ENCODE measurements around the gene NTNG2. TPM values are rescaled to one million over a fixed set of nuclear protein-coding genes. Genes with fewer than 3 reads are reported as not detected.

NTNG2 gene
- total RNA-seq, 4 donors from 2014 or later, result 0.44 to 1.2 (median 0.75) TPM

DNA sequence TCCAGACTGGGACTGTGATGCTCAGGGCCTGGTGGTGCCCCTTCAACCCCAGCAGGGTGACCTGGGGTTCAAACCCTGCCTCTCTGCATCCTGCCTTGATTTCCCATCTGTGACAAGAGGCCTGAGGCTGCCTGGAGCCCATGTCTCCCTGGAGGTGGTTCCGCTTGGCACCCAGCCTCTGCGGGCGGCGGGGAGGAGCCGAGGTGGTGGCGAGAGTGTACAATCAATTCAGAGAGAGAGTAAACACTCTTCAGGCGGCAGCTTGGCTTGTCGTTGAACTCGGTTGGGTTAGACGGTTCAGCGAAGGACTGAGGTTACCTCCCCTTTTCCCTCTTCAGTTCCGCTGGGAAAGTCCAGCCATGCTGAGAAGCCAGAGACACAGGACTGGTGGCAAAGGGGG lies 39.3 kb downstream of the NTNG2 start:
- no peaks in the 10 kb centered on the region for H3K9me3 ChIP-seq
- H3K27ac ChIP-seq, result no peak overlapping the region
- no peaks in the 10 kb centered on the region for H3K27me3 ChIP-seq
- H3K4me3 ChIP-seq (replicated peaks in 1 of 3), result no peak overlapping the region
- peak; percentile 13 to 17 for DNase-seq
- 48 to 62% methylated on average over 10 to 11 of the region's 12 CpGs for WGBS, 2 donors
- H3K4me1 ChIP-seq, result no peaks in the 10 kb centered on the region
- H3K36me3 ChIP-seq, result no peaks in the 10 kb centered on the region
- intact Hi-C loops (cut with DNase I), result no loop called here
- no peak for TF ChIP-seq POLR2A (IDR thresholded peaks at IDR 0.05)
- TF ChIP-seq, protein P1, sequence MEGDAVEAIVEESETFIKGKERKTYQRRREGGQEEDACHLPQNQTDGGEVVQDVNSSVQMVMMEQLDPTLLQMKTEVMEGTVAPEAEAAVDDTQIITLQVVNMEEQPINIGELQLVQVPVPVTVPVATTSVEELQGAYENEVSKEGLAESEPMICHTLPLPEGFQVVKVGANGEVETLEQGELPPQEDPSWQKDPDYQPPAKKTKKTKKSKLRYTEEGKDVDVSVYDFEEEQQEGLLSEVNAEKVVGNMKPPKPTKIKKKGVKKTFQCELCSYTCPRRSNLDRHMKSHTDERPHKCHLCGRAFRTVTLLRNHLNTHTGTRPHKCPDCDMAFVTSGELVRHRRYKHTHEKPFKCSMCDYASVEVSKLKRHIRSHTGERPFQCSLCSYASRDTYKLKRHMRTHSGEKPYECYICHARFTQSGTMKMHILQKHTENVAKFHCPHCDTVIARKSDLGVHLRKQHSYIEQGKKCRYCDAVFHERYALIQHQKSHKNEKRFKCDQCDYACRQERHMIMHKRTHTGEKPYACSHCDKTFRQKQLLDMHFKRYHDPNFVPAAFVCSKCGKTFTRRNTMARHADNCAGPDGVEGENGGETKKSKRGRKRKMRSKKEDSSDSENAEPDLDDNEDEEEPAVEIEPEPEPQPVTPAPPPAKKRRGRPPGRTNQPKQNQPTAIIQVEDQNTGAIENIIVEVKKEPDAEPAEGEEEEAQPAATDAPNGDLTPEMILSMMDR (IDR thresholded peaks at IDR 0.05), result no peak

DNA sequence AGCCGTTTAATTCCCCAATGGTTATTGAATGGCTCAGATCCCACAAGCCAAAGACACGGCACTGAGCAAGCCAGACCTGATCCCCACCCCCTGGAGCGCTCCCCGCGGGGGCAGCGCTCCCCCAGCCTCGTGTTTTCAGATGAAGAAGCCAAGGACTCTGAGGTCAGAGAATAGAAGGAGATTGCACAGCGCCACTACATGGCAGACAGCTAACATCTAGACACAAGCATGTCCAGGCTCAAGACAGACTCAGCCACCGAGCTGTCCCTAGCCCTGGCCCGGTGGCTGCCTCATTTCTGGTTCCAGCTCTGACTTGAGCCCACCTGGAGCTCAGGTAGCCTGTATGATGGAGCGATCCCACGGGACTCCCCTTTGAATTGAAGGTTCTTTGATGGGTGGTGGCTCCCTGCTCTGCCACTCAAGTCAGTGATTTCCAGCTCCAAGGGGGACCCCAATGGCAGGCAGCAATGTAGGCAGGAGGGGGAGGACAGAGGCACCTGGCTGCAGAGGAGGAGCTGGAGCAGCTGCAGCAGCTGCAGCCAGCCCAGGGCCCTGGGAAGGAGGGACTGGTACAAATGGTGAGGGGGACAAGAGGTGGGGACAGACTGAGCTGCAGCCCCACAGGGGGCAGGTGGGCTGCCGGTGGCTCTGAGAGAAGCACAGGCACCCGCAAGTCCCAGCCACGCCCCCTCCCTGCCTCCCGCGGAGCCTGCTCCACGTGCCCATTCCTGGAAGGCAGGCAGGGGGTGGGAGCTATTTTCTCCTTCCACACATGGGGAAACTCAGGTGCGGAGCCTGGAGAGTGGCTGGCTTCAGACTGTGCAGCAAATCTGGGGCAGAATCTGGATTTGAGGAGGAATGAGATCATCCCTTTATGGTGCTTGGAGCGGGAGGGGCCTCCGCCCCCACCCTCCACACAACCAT lies 40.2 kb downstream of the NTNG2 start:
- DNase-seq, result peak in 1 of 2 donors; percentile 12
- no peaks in the 10 kb centered on the region for H3K9me3 ChIP-seq
- no peaks in the 10 kb centered on the region for H3K36me3 ChIP-seq
- WGBS, 2 donors, result 43 to 48% methylated on average over 19 of the region's 21 CpGs
- no peaks in the 10 kb centered on the region for H3K27me3 ChIP-seq
- H3K27ac ChIP-seq, result no peak overlapping the region
- TF ChIP-seq, protein P1 (IDR thresholded peaks at IDR 0.05), result no peak
- TF ChIP-seq POLR2A (IDR thresholded peaks at IDR 0.05), result no peak
- no peak overlapping the region for H3K4me3 ChIP-seq (replicated peaks in 1 of 3)
- no peaks in the 10 kb centered on the region for H3K4me1 ChIP-seq
- intact Hi-C loops (cut with DNase I), result no loop called here

DNA sequence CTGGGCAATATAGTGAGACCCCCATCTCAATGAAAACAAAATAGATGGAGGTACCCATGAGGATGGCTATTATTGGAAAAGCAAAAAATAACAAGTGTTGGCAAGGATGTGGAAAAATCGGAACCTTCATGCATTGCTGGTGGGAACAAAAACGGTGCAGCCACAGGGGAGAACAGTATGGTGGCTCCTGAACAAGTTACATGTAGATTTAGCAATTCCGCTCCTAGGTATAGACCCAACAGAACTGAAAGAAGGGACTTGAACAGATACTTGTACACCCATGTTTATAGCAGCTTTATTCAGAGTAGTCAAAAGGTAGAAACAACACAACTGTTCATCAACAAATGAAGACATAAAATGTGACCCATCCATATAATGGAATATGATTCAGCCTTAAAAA lies 43.0 kb downstream of the NTNG2 start:
- Histone ChIP-seq H3K36me3 (no peaks in the 10 kb centered on the region), H3K9me3 (no peaks in the 10 kb centered on the region), H3K4me3 (replicated peaks in 1 of 3) (no peak overlapping the region), H3K27ac (no peak overlapping the region), H3K27me3 (no peaks in the 10 kb centered on the region), H3K4me1 (no peaks in the 10 kb centered on the region)
- intact Hi-C loops (cut with DNase I), result no loop called here
- TF ChIP-seq, protein P1 (IDR thresholded peaks at IDR 0.05), result no peak
- TF ChIP-seq POLR2A (IDR thresholded peaks at IDR 0.05), result no peak
- DNase-seq, result no peak
- WGBS, 2 donors, result 88 to 94% methylated on average over 3 of the region's 3 CpGs

DNA sequence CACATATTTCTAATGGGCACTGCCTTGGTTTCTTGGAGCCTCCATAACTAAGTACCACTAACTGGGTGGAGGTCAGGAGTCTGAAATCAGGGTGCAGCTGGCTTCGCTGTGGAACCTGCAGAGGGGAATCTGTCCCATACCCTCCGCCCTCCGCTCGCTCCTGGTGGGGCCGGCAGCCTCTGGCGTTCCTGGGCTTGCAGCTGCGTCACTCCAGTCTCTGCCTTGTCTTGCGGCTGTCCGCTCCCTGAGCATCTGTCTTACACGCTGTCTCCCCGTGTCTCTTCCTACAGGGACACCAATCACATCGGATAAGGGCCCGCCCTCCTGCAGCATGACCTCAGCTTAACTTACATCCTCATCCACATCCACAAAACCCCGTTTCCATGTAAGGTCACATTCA lies 45.4 kb downstream of the NTNG2 start:
- H3K27ac ChIP-seq, result no peak overlapping the region
- H3K4me1 ChIP-seq, result no peaks in the 10 kb centered on the region
- no peaks in the 10 kb centered on the region for H3K27me3 ChIP-seq
- intact Hi-C loops (cut with DNase I), result no loop called here
- TF ChIP-seq, protein P1 (IDR thresholded peaks at IDR 0.05), result no peak
- TF ChIP-seq POLR2A (IDR thresholded peaks at IDR 0.05), result no peak
- DNase-seq, result no peak
- no peaks in the 10 kb centered on the region for H3K9me3 ChIP-seq
- H3K36me3 ChIP-seq, result no peaks in the 10 kb centered on the region
- no peak overlapping the region for H3K4me3 ChIP-seq (replicated peaks in 1 of 3)
- 84 to 85% methylated on average over 14 of the region's 14 CpGs for whole genome bisulfite sequencing, 2 donors
